Posterior vena cava (tissue), 2 donors: ENCODE data around the gene SNX30. TPM values are rescaled to one million over a fixed set of nuclear protein-coding genes. Genes with fewer than 3 reads are reported as not detected.

ENCODE experiments used
- DNase-seq: peaks from one replicate; pipeline ENCODE4 v3.0.0-alpha.2; 2020; ENCODE audit warnings: low spot score
- intact Hi-C, 2 donors: fragments of 100-400 bp; cut with DNase I; formaldehyde crosslinking; loops; one replicate each; pipeline versions ENCODE4 v1.14.1 to v1.14.2; 2022 to 2023
- total RNA-seq, 2 donors: library from RNA; stranded (reverse); fragmentation: NEBNext Ultra II Directional; extraction: Animal tissue kit (Norgen Biotek cat#: 25700); gene quantifications; one replicate each; pipeline ENCODE4 v1.2.1, GENCODE V29; 2021
- donor health status: DM: yes; HTN: yes; CAD: no.
- donor health status: DM: yes; HTN: yes; CAD: no.

SNX30 gene
- total RNA-seq, 2 donors from 2014 or later = 7.8 to 8.6 TPM

GRCh38 chr9:112892981-112893380, 142.4 kb downstream of the SNX30 start:
- intact Hi-C loops = loop anchor here in 1 of 2 donors (5.0 kb wide), 1 partner anchor 596 kb away; no protein-coding TSS in a partner anchor
- DNase-seq = no peak

GRCh38 chr9:112894041-112894440, 143.5 kb downstream of the SNX30 start:
- no peak for DNase-seq
- intact Hi-C loops = loop anchor here in 1 of 2 donors (5.0 kb wide), 1 partner anchor 597 kb away; no protein-coding TSS in a partner anchor

- intact Hi-C loops = loop anchor here in 1 of 2 donors (5.0 kb wide), 1 partner anchor 597 kb away; no protein-coding TSS in a partner anchor
- DNase-seq = no peak
Measured at GRCh38 chr9:112894699-112895098, 144.1 kb downstream of the SNX30 start.

- DNase-seq = no peak
- intact Hi-C loops = no loop called here
Measured at GRCh38 chr9:112896131-112896530, 145.6 kb downstream of the SNX30 start.

GRCh38 chr9:112898872-112899311, 148.3 kb downstream of the SNX30 start:
- DNase-seq = no peak
- intact Hi-C loops = no loop called here

GRCh38 chr9:112900488-112900887, 149.9 kb downstream of the SNX30 start:
- intact Hi-C loops = no loop called here
- DNase-seq = no peak

- intact Hi-C loops = no loop called here
- DNase-seq = no peak
Measured at GRCh38 chr9:112900901-112901300, 150.3 kb downstream of the SNX30 start.

GRCh38 chr9:112905084-112905483, 154.5 kb downstream of the SNX30 start:
- intact Hi-C loops = no loop called here
- no peak for DNase-seq

- intact Hi-C loops = no loop called here
- DNase-seq = no peak
Measured at GRCh38 chr9:112911736-112912135, 161.2 kb downstream of the SNX30 start.

- DNase-seq = no peak
- intact Hi-C loops = no loop called here
Measured at GRCh38 chr9:112912636-112913035, 162.1 kb downstream of the SNX30 start.

- no peak for DNase-seq
- intact Hi-C loops = no loop called here
Measured at GRCh38 chr9:112913326-112913725, 162.8 kb downstream of the SNX30 start.

- intact Hi-C loops = no loop called here
- no peak for DNase-seq
Measured at GRCh38 chr9:112914524-112914923, 164.0 kb downstream of the SNX30 start.

- no peak for DNase-seq
- intact Hi-C loops = no loop called here
Measured at GRCh38 chr9:112917047-112917986, 166.8 kb downstream of the SNX30 start.

- intact Hi-C loops = no loop called here
- no peak for DNase-seq
Measured at GRCh38 chr9:112917987-112918362, 167.4 kb downstream of the SNX30 start.

- intact Hi-C loops = no loop called here
- DNase-seq = no peak
Measured at GRCh38 chr9:112921549-112921948, 171.0 kb downstream of the SNX30 start.

Other genes starting within 250 kb of the SNX30 start
- gene INIP, start 32.6 kb upstream of the SNX30 start, total RNA-seq = 10 to 100 TPM; 17.1 to 22.1 TPM
- under 1 TPM; 0.19 to 0.28 TPM for gene SLC46A2, start 140.1 kb downstream of the SNX30 start, total RNA-seq